GM21717 (cell line): ENCODE data around the gene B4GALT5.

Experiments
- ATAC-seq: cut with Tn5 transposase; IDR thresholded peaks from one replicate; pipeline ENCODE4 v1.9.1; 2021; ENCODE audit warnings: mild to moderate bottlenecking, moderate library complexity; ENCODE audit not compliant: unreplicated experiment

B4GALT5 gene

GRCh38 chr20:49610691-49611538 is 102.8 kb downstream of the B4GALT5 start:
- no peak for ATAC-seq

GRCh38 chr20:49608752-49609670 is 104.7 kb downstream of the B4GALT5 start:
- peak; percentile 56 for ATAC-seq

- no peak for ATAC-seq
Measured at GRCh38 chr20:49607568-49607967, 106.1 kb downstream of the B4GALT5 start.

GRCh38 chr20:49603209-49603627 is 110.5 kb downstream of the B4GALT5 start:
- ATAC-seq: no peak

- no peak for ATAC-seq
Measured at GRCh38 chr20:49602345-49603208, 111.1 kb downstream of the B4GALT5 start.

GRCh38 chr20:49601153-49601924 is 112.3 kb downstream of the B4GALT5 start:
- no peak for ATAC-seq

GRCh38 chr20:49599746-49600113 is 113.9 kb downstream of the B4GALT5 start:
- no peak for ATAC-seq

GRCh38 chr20:49597825-49598395 is 115.8 kb downstream of the B4GALT5 start:
- no peak for ATAC-seq

GRCh38 chr20:49595811-49596561 is 117.7 kb downstream of the B4GALT5 start:
- no peak for ATAC-seq

GRCh38 chr20:49595346-49595745 is 118.3 kb downstream of the B4GALT5 start:
- ATAC-seq: no peak

GRCh38 chr20:49594931-49595315 is 118.8 kb downstream of the B4GALT5 start:
- ATAC-seq: no peak

- no peak for ATAC-seq
Measured at GRCh38 chr20:49594143-49594930, 119.3 kb downstream of the B4GALT5 start.

GRCh38 chr20:49593466-49594142 is 120.1 kb downstream of the B4GALT5 start:
- ATAC-seq: no peak

- ATAC-seq: no peak
Measured at GRCh38 chr20:49592120-49592519, 121.6 kb downstream of the B4GALT5 start.

- ATAC-seq: no peak
Measured at GRCh38 chr20:49591217-49591865, 122.3 kb downstream of the B4GALT5 start.

GRCh38 chr20:49590163-49591017 is 123.3 kb downstream of the B4GALT5 start:
- ATAC-seq: no peak
